ENCODE data around the gene MSMB.
"Not testable (repeated sequence)": the region's sequence is repeated elsewhere in the genome, so short reads cannot be mapped to it uniquely, and the experiment has no call there.

Gene MSMB

GRCh38 chr10:46014206-46014605 lies 31.9 kb downstream of the MSMB start:
- no peak for TF ChIP-seq CTCF (IDR thresholded peaks at IDR 0.05)
- DNase-seq, result no peak
- Mint-ChIP-seq H3K27ac (no peak overlapping the region), H3K9me3 (no peaks in the 10 kb centered on the region), H3K4me3 (no peak overlapping the region), H3K4me1 (peaks cover 14% of the 10 kb centered on the region), H3K27me3 (ENCODE audit: low read depth, poor library complexity) (no peaks in the 10 kb centered on the region), H3K36me3 (ENCODE audit: low read depth) (peaks cover 70% of the 10 kb centered on the region)

GRCh38 chr10:46012746-46013145 lies 33.3 kb downstream of the MSMB start:
- TF ChIP-seq CTCF (IDR thresholded peaks at IDR 0.05), result no peak
- Mint-ChIP-seq H3K4me1 (no peaks in the 10 kb centered on the region), H3K27me3 (ENCODE audit: low read depth, poor library complexity) (no peaks in the 10 kb centered on the region), H3K4me3 (no peak overlapping the region), H3K27ac (peak overlapping the region; percentile 57), H3K9me3 (peaks cover 6% of the 10 kb centered on the region), H3K36me3 (ENCODE audit: low read depth) (peaks cover 85% of the 10 kb centered on the region)
- no peak for DNase-seq

GRCh38 chr10:46006219-46006618 lies 39.9 kb downstream of the MSMB start:
- H3K27ac Mint-ChIP-seq, result peak overlapping the region; percentile 41
- no peak for TF ChIP-seq CTCF (IDR thresholded peaks at IDR 0.05)
- peaks cover 6% of the 10 kb centered on the region for H3K9me3 Mint-ChIP-seq
- H3K4me3 Mint-ChIP-seq, result no peak overlapping the region
- no peaks in the 10 kb centered on the region for H3K27me3 Mint-ChIP-seq (ENCODE audit: low read depth, poor library complexity)
- peaks cover 75% of the 10 kb centered on the region for H3K36me3 Mint-ChIP-seq (ENCODE audit: low read depth)
- DNase-seq, result no peak
- no peaks in the 10 kb centered on the region for H3K4me1 Mint-ChIP-seq

- TF ChIP-seq CTCF (IDR thresholded peaks at IDR 0.05), result no peak
- peaks cover 6% of the 10 kb centered on the region for H3K9me3 Mint-ChIP-seq
- no peak for DNase-seq
- no peaks in the 10 kb centered on the region for H3K27me3 Mint-ChIP-seq (ENCODE audit: low read depth, poor library complexity)
- H3K27ac Mint-ChIP-seq, result no peak overlapping the region
- H3K4me3 Mint-ChIP-seq, result no peak overlapping the region
- H3K36me3 Mint-ChIP-seq (ENCODE audit: low read depth), result peaks cover 75% of the 10 kb centered on the region
- H3K4me1 Mint-ChIP-seq, result no peaks in the 10 kb centered on the region
These were observed 40.7 kb downstream of the MSMB start for GRCh38 chr10:46005383-46005782.

GRCh38 chr10:46004963-46005362 lies 41.1 kb downstream of the MSMB start:
- H3K27me3 Mint-ChIP-seq (ENCODE audit: low read depth, poor library complexity), result no peaks in the 10 kb centered on the region
- no peak overlapping the region for H3K4me3 Mint-ChIP-seq
- TF ChIP-seq CTCF (IDR thresholded peaks at IDR 0.05), result no peak
- no peak overlapping the region for H3K27ac Mint-ChIP-seq
- peaks cover 6% of the 10 kb centered on the region for H3K9me3 Mint-ChIP-seq
- peaks cover 75% of the 10 kb centered on the region for H3K36me3 Mint-ChIP-seq (ENCODE audit: low read depth)
- H3K4me1 Mint-ChIP-seq, result no peaks in the 10 kb centered on the region
- DNase-seq, result no peak

GRCh38 chr10:46002916-46003693 lies 43.0 kb downstream of the MSMB start:
- Mint-ChIP-seq H3K4me3 (no peak overlapping the region), H3K4me1 (no peaks in the 10 kb centered on the region), H3K27ac (no peak overlapping the region), H3K27me3 (ENCODE audit: low read depth, poor library complexity) (no peaks in the 10 kb centered on the region), H3K36me3 (ENCODE audit: low read depth) (peaks cover 74% of the 10 kb centered on the region), H3K9me3 (peaks cover 4% of the 10 kb centered on the region)
- no peak for TF ChIP-seq CTCF (IDR thresholded peaks at IDR 0.05)
- no peak for DNase-seq

- not testable (repeated sequence) for DNase-seq; H3K27me3 Mint-ChIP-seq (ENCODE audit: low read depth, poor library complexity); H3K9me3 Mint-ChIP-seq; H3K4me3 Mint-ChIP-seq; H3K27ac Mint-ChIP-seq; H3K4me1 Mint-ChIP-seq
- peaks cover 74% of the 10 kb centered on the region for H3K36me3 Mint-ChIP-seq (ENCODE audit: low read depth)
These were observed 43.8 kb downstream of the MSMB start for GRCh38 chr10:46002189-46002687.
